Fibroblast of mammary gland (primary cell): Measurements from ENCODE around the gene ADCY7.
"Not testable (repeated sequence)": the region's sequence is repeated elsewhere in the genome, so short reads cannot be mapped to it uniquely, and the experiment has no call there.

Experiments used
- DNase-seq: peaks from one replicate; pipeline ENCODE4 v3.0.0-alpha.2; 2010; ENCODE audit warnings: low read depth
- H3K4me3 ChIP-seq: 2 replicates; pipeline ENCODE4 v1.5.1; 2011; ENCODE audit warnings: low read depth, mild to moderate bottlenecking, low read length, moderate library complexity; ENCODE audit not compliant: control insufficient read depth
- CTCF ChIP-seq: conservative IDR thresholded peaks from 2 replicates; pipeline ENCODE4 v1.5.1; 2011; ENCODE audit warnings: low read depth, low read length, inconsistent platforms; ENCODE audit not compliant: control insufficient read depth, insufficient read depth

Gene ADCY7

GRCh38 chr16:50229149-50229726 lies 37.1 kb upstream of the ADCY7 start:
- no peak for TF ChIP-seq CTCF
- DNase-seq: no peak
- no peak overlapping the region for H3K4me3 ChIP-seq

- no peak overlapping the region for H3K4me3 ChIP-seq
- no peak for TF ChIP-seq CTCF
- peak; percentile 31 for DNase-seq
Observed at GRCh38 chr16:50234771-50235556, 31.4 kb upstream of the ADCY7 start.

- no peak for DNase-seq
- no peak for TF ChIP-seq CTCF
- H3K4me3 ChIP-seq: no peak overlapping the region
Observed at GRCh38 chr16:50235581-50235980, 30.8 kb upstream of the ADCY7 start.

- no peak for DNase-seq
- no peak overlapping the region for H3K4me3 ChIP-seq
- no peak for TF ChIP-seq CTCF
Observed at GRCh38 chr16:50238314-50238713, 28.0 kb upstream of the ADCY7 start.

GRCh38 chr16:50238868-50239301 lies 27.5 kb upstream of the ADCY7 start:
- H3K4me3 ChIP-seq: no peak overlapping the region
- no peak for TF ChIP-seq CTCF
- DNase-seq: no peak

- not testable (repeated sequence) for H3K4me3 ChIP-seq
- DNase-seq: peak; percentile 53
Observed at GRCh38 chr16:50243024-50243423, 23.3 kb upstream of the ADCY7 start.

- no peak for TF ChIP-seq CTCF
- H3K4me3 ChIP-seq: no peak overlapping the region
- peak; percentile 84 for DNase-seq
Observed at GRCh38 chr16:50244140-50244503, 22.2 kb upstream of the ADCY7 start.
